Tibial nerve (tissue), 4 donors: ENCODE data around the gene HOMER3.

Experiments used
- CTCF ChIP-seq, 5 experiments: fragments of 200-600 bp in 3 of 5; fragments of 450-650 bp in 2 of 5; sonication (generic) in 3 of 5; IDR thresholded peaks; one replicate each; pipeline ENCODE4 v1.5.1; 2016 to 2019; ENCODE audit warnings: antibody characterized with exemption in 5 of 5, mild to moderate bottlenecking in 3 of 5, moderate library complexity in 2 of 5
- EP300 ChIP-seq, 2 donors: sonication (generic); formaldehyde crosslinking; IDR thresholded peaks; one replicate each; pipeline ENCODE4 v1.6.1; 2017; ENCODE audit warnings: antibody characterized with exemption in 2 of 2, mild to moderate bottlenecking in 1 of 2
- POLR2A ChIP-seq, 2 donors: fragments of 450-650 bp; IDR thresholded peaks; one replicate each; pipeline ENCODE4 v1.6.1; 2017; ENCODE audit warnings: antibody characterized with exemption in 2 of 2, mild to moderate bottlenecking in 2 of 2, moderate library complexity in 2 of 2

GRCh38 chr19:18931316-18932162, 9.5 kb downstream of the HOMER3 start:
- TF ChIP-seq CTCF (IDR thresholded peaks at IDR 0.05) (no peak), POLR2A (IDR thresholded peaks at IDR 0.05) (no peak), EP300 (IDR thresholded peaks at IDR 0.05) (no peak)
